Thoracic aorta (tissue), 2 donors: ENCODE measurements around the gene NGRN. TPM values are rescaled to one million over a fixed set of nuclear protein-coding genes. Genes with fewer than 3 reads are reported as not detected.

Source experiments
- ATAC-seq: fragments of 150-250 bp; one replicate; pipeline ENCODE4 v1.8.0; 2017; ENCODE audit warnings: low read depth; ENCODE audit not compliant: insufficient number of reproducible peaks, low FRiP score
- DNase-seq: peaks from one replicate; pipeline ENCODE4 v3.0.0-alpha.2; 2020; ENCODE audit warnings: low spot score
- H3K27ac ChIP-seq, 2 donors: fragments of 200-600 bp; sonication (generic); 1 replicate in 1 of 2; 2 replicates in 1 of 2; pipeline ENCODE4 v1.5.1; 2016; ENCODE audit warnings: mild to moderate bottlenecking in 2 of 2, moderate library complexity in 2 of 2
- H3K27me3 ChIP-seq: fragments of 200-600 bp; sonication (generic); replicated peaks from 2 replicates; pipeline ENCODE4 v1.6.0; 2016; ENCODE audit warnings: mild to moderate bottlenecking; ENCODE audit not compliant: insufficient read depth
- H3K36me3 ChIP-seq: fragments of 200-600 bp; sonication (generic); one replicate; pipeline ENCODE4 v1.5.1; 2016
- H3K4me1 ChIP-seq, 2 donors: fragments of 200-600 bp; sonication (generic); 1 replicate in 1 of 2; 2 replicates in 1 of 2; pipeline versions ENCODE4 v1.5.1 to v1.6.0; 2016; ENCODE audit warnings: low read depth in 2 of 2, mild to moderate bottlenecking in 1 of 2; ENCODE audit not compliant: control insufficient read depth in 1 of 2
- H3K4me3 ChIP-seq: fragments of 200-600 bp; sonication (generic); 2 replicates; pipeline ENCODE4 v1.5.1; 2016; ENCODE audit warnings: mild to moderate bottlenecking
- H3K9me3 ChIP-seq: fragments of 200-600 bp; sonication (generic); 2 replicates; pipeline ENCODE4 v1.5.1; 2016
- CTCF ChIP-seq: fragments of 200-600 bp; sonication (generic); IDR thresholded peaks from one replicate; pipeline ENCODE4 v1.5.1; 2019; ENCODE audit warnings: antibody characterized with exemption
- total RNA-seq, 2 donors: library from RNA; depleted of rRNA; stranded (reverse); fragments of >200 nt; gene quantifications; one replicate each; pipeline versions ENCODE4 v1.1.0 to v1.2.3, GENCODE V29; 2016

NGRN gene
- total RNA-seq: 10 to 100 TPM; 63.5 to 97.5 TPM

- peak within 1 kb of the TSS; percentile 90 to 97 for H3K27ac ChIP-seq
- H3K27me3 ChIP-seq: no peaks in the 10 kb centered on the region
- peaks cover 31 to 48% of the 10 kb centered on the region in 2 donors for H3K4me1 ChIP-seq
- H3K9me3 ChIP-seq: no peaks in the 10 kb centered on the region
- H3K4me3 ChIP-seq: peak within 1 kb of the TSS; percentile 93
- peak; percentile 64 for DNase-seq
- peaks cover 3% of the 10 kb centered on the region for H3K36me3 ChIP-seq
- TF ChIP-seq CTCF: no peak
- ATAC-seq: peak; percentile 85
Observed at GRCh38 chr15:90265271-90266060, at the start of gene NGRN. NGRN (plus strand) TSS chr15:90265672; CDS start chr15:90265713, 41 bp downstream.

- ATAC-seq (no peak), DNase-seq (no peak)
- TF ChIP-seq CTCF: no peak
- Histone ChIP-seq H3K9me3 (no peaks in the 10 kb centered on the region), H3K36me3 (no peaks in the 10 kb centered on the region), H3K4me3 (no peak overlapping the region), H3K27me3 (no peaks in the 10 kb centered on the region), H3K27ac (no peak overlapping the region), H3K4me1 (peaks cover 3 to 11% of the 10 kb centered on the region in 2 donors)
Observed at GRCh38 chr15:90217671-90218394, 47.6 kb upstream of the NGRN start.

GRCh38 chr15:90219421-90220141 is 45.9 kb upstream of the NGRN start:
- Histone ChIP-seq H3K9me3 (no peaks in the 10 kb centered on the region), H3K36me3 (peaks cover 17% of the 10 kb centered on the region), H3K4me1 (peaks cover 3 to 11% of the 10 kb centered on the region in 2 donors), H3K27me3 (no peaks in the 10 kb centered on the region), H3K27ac (no peak overlapping the region), H3K4me3 (no peak overlapping the region)
- ATAC-seq (no peak), DNase-seq (no peak)
- peak; percentile 54 for TF ChIP-seq CTCF

- peak overlapping the region in 1 of 2 donors; percentile 61 for H3K27ac ChIP-seq
- H3K27me3 ChIP-seq: no peaks in the 10 kb centered on the region
- peak; percentile 77 for TF ChIP-seq CTCF
- DNase-seq: peak; percentile 50
- peaks cover 27% of the 10 kb centered on the region for H3K36me3 ChIP-seq
- no peaks in the 10 kb centered on the region for H3K9me3 ChIP-seq
- peak; percentile 80 for ATAC-seq
- H3K4me1 ChIP-seq: peaks cover 3 to 11% of the 10 kb centered on the region in 2 donors
- no peak overlapping the region for H3K4me3 ChIP-seq
Observed at GRCh38 chr15:90221246-90221900, 44.1 kb upstream of the NGRN start.
